NCI-H2107 treated with DMSO at 0.1 percent for 48 hours (cell line): ENCODE measurements around the gene TLX2.

Experiments
- DNase-seq: peaks from one replicate; lab custom pipeline; 2025; ENCODE audit not compliant: unreplicated experiment; lab: John Stamatoyannopoulos, UW

Gene TLX2

GRCh38 chr2:74511104-74511989 is 2.9 kb upstream of the TLX2 start:
- DNase-seq = no peak

- DNase-seq = no peak
Observed at GRCh38 chr2:74512744-74513604, 1.3 kb upstream of the TLX2 start.

GRCh38 chr2:74513605-74514367 is 464 bp upstream of the TLX2 start:
- DNase-seq = no peak

GRCh38 chr2:74515271-74515980 is 1.2 kb downstream of the TLX2 start:
- no peak for DNase-seq

- no peak for DNase-seq
Observed at GRCh38 chr2:74515981-74516633, 1.9 kb downstream of the TLX2 start.

GRCh38 chr2:74516650-74517049 is 2.4 kb downstream of the TLX2 start:
- DNase-seq = no peak

- DNase-seq = no peak
Observed at GRCh38 chr2:74522516-74522915, 8.3 kb downstream of the TLX2 start.

GRCh38 chr2:74524005-74524404 is 9.8 kb downstream of the TLX2 start:
- no peak for DNase-seq

- DNase-seq = no peak
Observed at GRCh38 chr2:74524955-74525716, 10.9 kb downstream of the TLX2 start.

GRCh38 chr2:74525717-74526648 is 11.7 kb downstream of the TLX2 start, which contains the start of gene DQX1:
DQX1 (minus strand) TSS chr2:74526231; CDS start chr2:74525729, 502 bp downstream.
- no peak for DNase-seq

- no peak for DNase-seq
Observed at GRCh38 chr2:74526649-74527230, 12.5 kb downstream of the TLX2 start.

GRCh38 chr2:74527741-74528140 is 13.5 kb downstream of the TLX2 start:
- DNase-seq = no peak

GRCh38 chr2:74528600-74529356 is 14.5 kb downstream of the TLX2 start:
- no peak for DNase-seq

GRCh38 chr2:74529357-74530238 is 15.3 kb downstream of the TLX2 start, which contains the start of the genes AUP1 and HTRA2:
AUP1 (minus strand) TSS chr2:74529706; CDS start chr2:74529629, 77 bp downstream.
HTRA2 (plus strand) TSS chr2:74529933; CDS start chr2:74530007, 74 bp downstream.
- DNase-seq = peak; percentile 86

GRCh38 chr2:74530239-74531187 is 16.3 kb downstream of the TLX2 start:
- DNase-seq = no peak
